ENCODE data around the gene OR52N2.

OR52N2 gene

DNA sequence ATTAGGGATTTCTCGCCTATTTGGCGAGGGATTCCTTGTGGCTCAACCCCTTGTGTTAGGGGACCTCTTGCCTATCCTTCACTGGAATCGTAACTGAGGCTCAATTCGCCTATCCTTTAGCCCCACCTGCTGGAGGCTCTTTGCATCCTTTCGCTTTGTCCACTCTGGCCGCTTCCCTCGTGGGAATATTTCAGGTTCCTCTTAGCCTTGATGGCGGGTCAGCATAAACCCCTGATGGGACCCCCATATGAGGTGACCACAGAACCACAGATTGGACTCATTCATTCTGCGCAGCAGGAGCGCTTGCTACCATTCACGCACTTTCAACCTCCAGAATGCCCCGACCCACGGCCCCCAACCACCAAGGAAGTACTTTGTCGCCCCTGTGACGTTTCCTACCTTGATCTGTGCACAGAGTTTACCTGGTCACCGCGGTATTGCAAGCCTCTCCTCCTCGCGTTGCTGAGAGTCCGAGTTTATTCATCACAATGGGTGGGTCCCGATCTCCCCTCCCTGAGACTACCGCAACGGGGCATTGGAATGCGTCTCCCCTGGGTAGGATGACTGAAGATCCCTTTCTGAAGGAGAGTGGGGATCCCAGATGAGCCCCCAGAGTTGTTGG is at the start of gene OR52N2:
TSS of gene OR52N2 (plus strand) at position 425 of the 622 bp plus-strand sequence. CDS start 11,412 bp downstream, outside the sequence.
- DNase-seq (ENCODE audit: low spot score), result peak; percentile 23

DNA sequence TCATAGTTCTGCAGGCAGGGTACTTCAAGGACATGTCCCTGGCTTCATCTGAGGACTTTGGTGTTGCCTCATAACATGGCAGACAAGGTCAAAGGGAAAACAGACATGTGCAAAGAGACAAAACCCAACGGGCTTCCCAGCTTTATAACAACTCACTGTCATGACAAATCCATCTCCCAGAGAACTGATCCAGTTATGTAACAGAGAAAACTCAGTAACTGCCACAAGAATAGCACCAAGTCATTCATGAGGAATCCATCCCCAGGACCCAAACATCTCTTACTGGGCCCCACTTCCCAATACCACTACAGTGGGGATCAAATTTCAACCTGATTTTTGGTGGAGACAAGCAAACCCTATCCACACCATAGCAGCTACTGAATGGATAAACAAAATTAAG is 41.7 kb upstream of the OR52N2 start:
- no peak for DNase-seq (ENCODE audit: low spot score)

- no peak for DNase-seq (ENCODE audit: low spot score)
Measured at GRCh38 chr11:5783255-5783654, 25.5 kb upstream of the OR52N2 start, which contains the start of gene OR52N5. Gene OR52N5, minus strand, starts transcription at chr11:5783355. Its CDS starts 4,721 bp downstream, at chr11:5778634.

GRCh38 chr11:5791165-5791564 is 17.6 kb upstream of the OR52N2 start, which contains the start of gene OR52N1:
Gene OR52N1, minus strand, starts transcription at chr11:5791265. Its CDS starts 2,449 bp downstream, at chr11:5788816.
- no peak for DNase-seq (ENCODE audit: low spot score)

- DNase-seq (ENCODE audit: low spot score), result no peak
Measured at GRCh38 chr11:5796541-5796940, 12.2 kb upstream of the OR52N2 start.

- no peak for DNase-seq (ENCODE audit: low spot score)
Measured at GRCh38 chr11:5803982-5804381, 4.7 kb upstream of the OR52N2 start.

- DNase-seq (ENCODE audit: low spot score), result no peak
Measured at GRCh38 chr11:5807580-5807979, 1.1 kb upstream of the OR52N2 start.

GRCh38 chr11:5809122-5809519 is 397 bp downstream of the OR52N2 start:
- no peak for DNase-seq (ENCODE audit: low spot score)

- no peak for DNase-seq (ENCODE audit: low spot score)
Measured at GRCh38 chr11:5809905-5810795, 1.4 kb downstream of the OR52N2 start.

DNA sequence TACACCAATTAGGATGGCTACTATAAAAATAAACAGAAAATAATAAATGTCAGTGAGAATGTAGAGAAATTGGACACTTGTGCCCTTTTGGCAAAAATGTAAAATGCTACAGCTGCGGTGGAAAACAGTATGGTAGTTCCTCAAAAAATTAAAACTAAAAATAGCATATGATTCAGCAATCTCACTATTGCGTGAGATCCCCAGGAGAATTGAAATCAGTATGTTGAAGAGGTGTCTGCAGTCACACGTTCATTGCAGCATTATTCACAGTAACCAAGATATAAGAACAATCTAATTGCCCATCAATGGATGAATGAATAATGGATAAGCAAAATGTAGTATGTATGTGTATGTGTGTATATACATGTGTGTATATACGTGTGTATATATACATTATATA is 6.8 kb downstream of the OR52N2 start:
- no peak for DNase-seq (ENCODE audit: low spot score)

GRCh38 chr11:5818245-5818886 is 9.6 kb downstream of the OR52N2 start:
- DNase-seq (ENCODE audit: low spot score), result no peak

DNA sequence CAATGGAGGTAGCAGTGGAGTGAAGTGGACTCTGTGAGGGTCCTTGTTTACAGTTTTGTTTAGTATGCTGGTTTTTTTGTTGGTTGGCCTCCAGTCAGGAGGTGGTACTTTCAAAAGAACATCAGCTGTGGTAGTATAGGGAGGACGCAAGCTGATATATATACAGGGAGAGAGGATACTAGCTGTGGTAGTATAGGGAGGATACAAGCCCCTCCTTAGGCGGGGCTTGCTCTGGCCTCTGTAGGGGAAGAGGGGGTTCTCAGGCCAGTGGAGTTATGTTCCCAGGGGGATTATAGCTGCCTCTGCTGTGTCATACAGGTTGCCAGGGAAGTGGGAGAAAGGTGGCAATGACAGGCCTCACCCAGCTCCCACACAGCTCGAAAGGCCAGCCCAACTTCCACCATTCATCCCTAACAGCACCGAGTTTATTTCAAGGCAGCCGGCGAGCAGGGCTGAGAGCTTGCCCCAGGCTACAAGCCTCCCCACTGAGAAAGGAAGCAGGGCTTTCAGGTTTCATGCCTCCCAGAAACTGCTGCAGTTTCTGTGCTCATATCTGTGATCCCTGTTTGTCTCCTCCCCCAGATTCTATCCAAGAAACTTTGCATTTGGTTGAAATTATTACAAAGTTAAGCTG is 22.6 kb downstream of the OR52N2 start:
- no peak for DNase-seq (ENCODE audit: low spot score)

GRCh38 chr11:5833446-5833845 is 24.7 kb downstream of the OR52N2 start:
- no peak for DNase-seq (ENCODE audit: low spot score)

DNA sequence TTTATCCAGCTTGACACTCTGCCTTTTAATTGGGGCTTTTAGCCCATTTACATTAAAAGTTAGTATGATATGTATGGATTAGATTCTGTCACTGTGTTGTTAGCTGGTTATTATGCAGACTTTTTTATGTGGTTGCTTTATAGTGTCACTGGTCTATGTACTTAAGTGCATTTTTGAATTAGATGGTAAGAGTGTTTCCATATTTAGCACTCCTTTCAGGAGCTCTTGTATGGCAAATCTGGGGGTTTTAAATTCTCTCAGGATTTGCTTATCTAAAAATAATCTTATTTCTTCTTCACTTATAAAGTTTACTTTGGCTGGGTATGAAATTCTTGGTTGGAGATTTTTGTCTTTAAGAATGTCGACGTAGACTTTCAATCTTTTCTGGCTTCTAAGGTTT is 29.0 kb downstream of the OR52N2 start:
- no peak for DNase-seq (ENCODE audit: low spot score)

DNA sequence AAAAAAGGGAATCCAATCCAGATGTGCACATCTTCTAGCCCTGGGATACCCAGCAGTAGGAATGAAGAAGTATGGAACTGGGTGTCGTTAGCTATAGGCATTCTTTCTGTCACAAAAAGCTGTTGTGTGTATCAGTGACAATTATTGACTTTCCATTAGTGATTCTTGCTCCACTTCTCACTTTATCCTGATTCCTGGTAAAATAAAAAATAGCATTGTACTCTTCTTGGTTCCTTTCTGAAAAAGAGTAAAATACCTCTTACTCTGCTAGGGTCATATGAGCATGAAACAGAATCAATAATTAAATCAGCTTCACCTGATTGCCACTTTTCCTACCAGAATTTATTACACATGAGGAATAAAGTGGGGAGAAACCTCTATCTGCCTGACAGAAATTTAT is 33.1 kb downstream of the OR52N2 start, which contains the start of gene OR52E6:
TSS of gene OR52E6 (minus strand) at position 101 of the 400 bp plus-strand sequence. CDS start at position 101, 0 bp downstream.
- no peak for DNase-seq (ENCODE audit: low spot score)

DNA sequence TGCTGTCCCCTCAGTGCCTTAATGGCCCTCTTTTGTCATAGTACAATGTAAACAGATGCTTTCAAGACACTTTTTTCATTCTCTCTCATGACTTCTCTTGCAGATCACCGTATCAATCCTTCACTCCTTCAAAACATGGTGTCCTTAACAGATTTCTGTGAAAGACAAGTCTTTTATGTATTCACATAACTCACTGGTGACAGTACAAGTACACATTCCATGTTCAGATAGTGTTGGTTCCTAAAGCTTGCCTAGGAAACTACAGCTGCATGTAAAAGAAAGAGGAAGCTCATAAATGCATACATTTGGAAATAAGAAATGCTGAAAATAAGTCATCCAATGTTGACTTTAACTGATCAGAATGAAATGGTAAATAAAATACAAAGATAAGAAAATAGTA is 38.0 kb downstream of the OR52N2 start:
- no peak for DNase-seq (ENCODE audit: low spot score)

GRCh38 chr11:5847711-5848110 is 39.0 kb downstream of the OR52N2 start:
- DNase-seq (ENCODE audit: low spot score), result no peak

GRCh38 chr11:5851002-5851401 is 42.3 kb downstream of the OR52N2 start:
- DNase-seq (ENCODE audit: low spot score), result no peak

GRCh38 chr11:5857590-5857989 is 48.9 kb downstream of the OR52N2 start, which contains the start of gene OR52E8:
Gene OR52E8, minus strand, starts transcription at chr11:5857690. Its CDS starts 0 bp downstream, at chr11:5857690.
- no peak for DNase-seq (ENCODE audit: low spot score)

GRCh38 chr11:5865826-5866225 is 57.1 kb downstream of the OR52N2 start:
- no peak for DNase-seq (ENCODE audit: low spot score)

Data from hepatic stellate cell (primary cell).